GM19455 (cell line): ENCODE measurements around the gene LDLRAD4.

Source experiments
- ATAC-seq: cut with Tn5 transposase; IDR thresholded peaks from one replicate; pipeline ENCODE4 v1.9.1; 2021; ENCODE audit not compliant: unreplicated experiment

Gene LDLRAD4

GRCh38 chr18:13366962-13367892 lies 148.7 kb downstream of the LDLRAD4 start:
- ATAC-seq, result no peak

GRCh38 chr18:13368080-13368813 lies 149.7 kb downstream of the LDLRAD4 start:
- ATAC-seq, result no peak

GRCh38 chr18:13369353-13369752 lies 150.8 kb downstream of the LDLRAD4 start:
- no peak for ATAC-seq

- ATAC-seq, result no peak
Observed at GRCh38 chr18:13369756-13370510, 151.4 kb downstream of the LDLRAD4 start.

GRCh38 chr18:13370995-13371625 lies 152.6 kb downstream of the LDLRAD4 start:
- no peak for ATAC-seq

GRCh38 chr18:13371689-13372418 lies 153.3 kb downstream of the LDLRAD4 start:
- ATAC-seq, result no peak

- no peak for ATAC-seq
Observed at GRCh38 chr18:13372531-13372951, 154.0 kb downstream of the LDLRAD4 start.

GRCh38 chr18:13374096-13374467 lies 155.5 kb downstream of the LDLRAD4 start:
- ATAC-seq, result no peak

- no peak for ATAC-seq
Observed at GRCh38 chr18:13374468-13375301, 156.1 kb downstream of the LDLRAD4 start.

GRCh38 chr18:13375302-13376255 lies 157.0 kb downstream of the LDLRAD4 start:
- no peak for ATAC-seq

GRCh38 chr18:13376298-13376840 lies 157.8 kb downstream of the LDLRAD4 start:
- ATAC-seq, result no peak

- no peak for ATAC-seq
Observed at GRCh38 chr18:13376841-13377351, 158.3 kb downstream of the LDLRAD4 start.

GRCh38 chr18:13377496-13377895 lies 158.9 kb downstream of the LDLRAD4 start:
- ATAC-seq, result no peak

GRCh38 chr18:13378150-13378549 lies 159.6 kb downstream of the LDLRAD4 start:
- ATAC-seq, result no peak

GRCh38 chr18:13379062-13379865 lies 160.7 kb downstream of the LDLRAD4 start:
- ATAC-seq, result no peak

- no peak for ATAC-seq
Observed at GRCh38 chr18:13379930-13380690, 161.6 kb downstream of the LDLRAD4 start.
